Naive B cell (primary cell): ENCODE data around the gene KAZN. TPM values are rescaled to one million over a fixed set of nuclear protein-coding genes. Genes with fewer than 3 reads are reported as not detected.

Experiments used
- ATAC-seq, 2 donors: fragments of 150-1000 bp; cut with Tn5 transposase; 2 replicates each; pipeline ENCODE4 v1.10.0; 2021; ENCODE audit warnings: low read depth in 2 of 2, mild to moderate bottlenecking in 2 of 2, moderate library complexity in 2 of 2
- DNase-seq: peaks from one replicate; pipeline ENCODE4 v3.0.0; 2022
- H3K27ac Mint-ChIP-seq, 6 donors: one replicate each; pipeline ENCODE4 v1.8.0; 2020 to 2022; ENCODE audit warnings: mild to moderate bottlenecking in 6 of 6, mixed read lengths in 6 of 6, moderate library complexity in 5 of 6, inconsistent platforms in 2 of 6
- H3K27me3 Mint-ChIP-seq, 3 donors: one replicate each; pipeline ENCODE4 v1.8.0; 2021 to 2022; ENCODE audit warnings: mixed read lengths in 3 of 3, mild to moderate bottlenecking in 1 of 3
- H3K36me3 Mint-ChIP-seq, 2 donors: one replicate each; pipeline ENCODE4 v1.8.0; 2020 to 2022; ENCODE audit warnings: mixed read lengths in 2 of 2, inconsistent platforms in 1 of 2, mild to moderate bottlenecking in 1 of 2
- H3K4me1 Mint-ChIP-seq, 3 donors: one replicate each; pipeline ENCODE4 v1.8.0; 2020 to 2022; ENCODE audit warnings: mixed read lengths in 3 of 3, inconsistent platforms in 1 of 3, mild to moderate bottlenecking in 1 of 3, moderate library complexity in 1 of 3
- H3K4me3 Mint-ChIP-seq, 8 donors: one replicate each; pipeline ENCODE4 v1.8.0; 2020 to 2022; ENCODE audit warnings: mild to moderate bottlenecking in 8 of 8, mixed read lengths in 8 of 8, moderate library complexity in 8 of 8, inconsistent platforms in 2 of 8
- H3K9me3 Mint-ChIP-seq, 7 donors: one replicate each; pipeline ENCODE4 v1.8.0; 2020 to 2022; ENCODE audit warnings: mixed read lengths in 7 of 7, mild to moderate bottlenecking in 5 of 7, inconsistent platforms in 2 of 7, moderate library complexity in 1 of 7
- polyA plus RNA-seq, 6 donors: library from polyadenylated mRNA; unstranded; fragments of 300-500 nt; fragmentation: Illumina TruSeq; gene quantifications; one replicate each; pipeline ENCODE4 v1.2.3, GENCODE V29; 2021; ENCODE audit warnings: low read depth in 6 of 6

Gene KAZN
- polyA plus RNA-seq, 6 donors from 2014 or later: 0.16 TPM; not detected in 5

DNA sequence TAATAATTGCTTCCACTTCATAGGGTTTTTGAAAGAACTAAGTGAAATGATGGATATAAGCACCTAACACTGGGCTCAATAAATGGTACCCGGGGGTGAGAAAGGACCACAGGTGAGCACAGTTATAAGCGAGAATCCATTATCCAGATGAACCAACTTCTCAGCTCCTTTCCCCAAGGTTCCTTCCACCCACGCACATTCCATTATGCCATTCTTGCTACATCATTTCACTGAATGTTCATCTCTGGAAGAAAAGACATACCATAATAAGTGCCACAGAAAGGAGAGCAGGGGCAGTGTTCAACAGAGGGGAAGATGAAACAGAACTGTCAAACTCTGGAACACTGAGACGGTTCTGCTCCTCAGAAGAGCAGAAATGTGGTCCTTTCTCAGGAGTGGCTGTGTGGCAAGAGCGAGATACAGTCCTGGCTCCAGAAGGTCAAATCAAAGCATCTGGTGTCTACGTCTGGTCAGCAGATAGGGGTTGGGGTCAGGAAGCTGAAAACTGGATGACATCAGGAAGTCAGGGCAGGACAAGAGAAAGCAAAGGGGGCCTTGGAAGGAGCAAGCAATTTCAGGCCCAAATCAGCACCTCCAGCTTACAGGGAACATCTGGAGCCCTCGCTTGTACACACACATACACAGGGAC, 299.6 kb downstream of the KAZN start:
- H3K9me3 Mint-ChIP-seq: peaks cover 0 to 5% (median 0%) of the 10 kb centered on the region in 7 donors
- H3K4me3 Mint-ChIP-seq: no peak overlapping the region
- peaks cover 3 to 31% (median 22%) of the 10 kb centered on the region in 3 donors for H3K27me3 Mint-ChIP-seq
- H3K36me3 Mint-ChIP-seq: no peaks in the 10 kb centered on the region
- H3K27ac Mint-ChIP-seq: no peak overlapping the region
- no peaks in the 10 kb centered on the region for H3K4me1 Mint-ChIP-seq
- no peak for DNase-seq
- no peak for ATAC-seq

- peaks cover 0 to 5% (median 0%) of the 10 kb centered on the region in 7 donors for H3K9me3 Mint-ChIP-seq
- H3K4me3 Mint-ChIP-seq: no peak overlapping the region
- ATAC-seq: no peak
- no peaks in the 10 kb centered on the region for H3K36me3 Mint-ChIP-seq
- peaks cover 0 to 20% (median 16%) of the 10 kb centered on the region in 3 donors for H3K27me3 Mint-ChIP-seq
- no peak for DNase-seq
- peak overlapping the region in 1 of 6 donors; percentile 64 for H3K27ac Mint-ChIP-seq
- H3K4me1 Mint-ChIP-seq: no peaks in the 10 kb centered on the region
These were observed 301.2 kb downstream of the KAZN start for GRCh38 chr1:14899686-14900085.

GRCh38 chr1:14901371-14901954, 303.0 kb downstream of the KAZN start:
- no peak overlapping the region for H3K4me3 Mint-ChIP-seq
- peaks cover 0 to 20% (median 16%) of the 10 kb centered on the region in 3 donors for H3K27me3 Mint-ChIP-seq
- ATAC-seq (no peak), DNase-seq (no peak)
- peaks cover 0 to 5% (median 0%) of the 10 kb centered on the region in 7 donors for H3K9me3 Mint-ChIP-seq
- H3K36me3 Mint-ChIP-seq: no peaks in the 10 kb centered on the region
- H3K27ac Mint-ChIP-seq: no peak overlapping the region
- no peaks in the 10 kb centered on the region for H3K4me1 Mint-ChIP-seq

GRCh38 chr1:14903922-14904321, 305.4 kb downstream of the KAZN start:
- Mint-ChIP-seq H3K27me3 (peaks cover 0 to 28% (median 16%) of the 10 kb centered on the region in 3 donors), H3K9me3 (peaks cover 0 to 3% (median 0%) of the 10 kb centered on the region in 7 donors), H3K36me3 (no peaks in the 10 kb centered on the region), H3K4me1 (no peaks in the 10 kb centered on the region), H3K27ac (no peak overlapping the region), H3K4me3 (no peak overlapping the region)
- no peak for ATAC-seq
- no peak for DNase-seq

DNA sequence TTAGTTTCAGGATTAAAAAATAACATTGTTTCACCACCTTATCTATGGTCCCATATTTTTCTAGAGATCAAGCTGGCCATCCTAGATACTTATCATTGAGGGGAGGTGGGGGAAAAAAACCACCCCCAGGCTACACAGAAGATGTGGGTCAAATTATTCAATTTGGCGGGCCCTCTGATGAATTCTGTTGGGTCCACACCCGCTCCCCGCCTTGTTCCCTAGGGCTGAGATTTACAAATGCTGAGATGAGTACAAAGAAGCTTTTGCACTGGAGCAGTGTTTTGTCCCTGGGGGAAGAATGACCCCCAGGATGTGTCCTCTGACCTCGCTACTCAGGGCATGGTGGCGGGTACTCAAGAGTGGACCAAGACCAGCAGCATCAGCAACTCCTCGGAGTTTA, 308.2 kb downstream of the KAZN start:
- no peak for ATAC-seq
- H3K27ac Mint-ChIP-seq: no peak overlapping the region

DNA sequence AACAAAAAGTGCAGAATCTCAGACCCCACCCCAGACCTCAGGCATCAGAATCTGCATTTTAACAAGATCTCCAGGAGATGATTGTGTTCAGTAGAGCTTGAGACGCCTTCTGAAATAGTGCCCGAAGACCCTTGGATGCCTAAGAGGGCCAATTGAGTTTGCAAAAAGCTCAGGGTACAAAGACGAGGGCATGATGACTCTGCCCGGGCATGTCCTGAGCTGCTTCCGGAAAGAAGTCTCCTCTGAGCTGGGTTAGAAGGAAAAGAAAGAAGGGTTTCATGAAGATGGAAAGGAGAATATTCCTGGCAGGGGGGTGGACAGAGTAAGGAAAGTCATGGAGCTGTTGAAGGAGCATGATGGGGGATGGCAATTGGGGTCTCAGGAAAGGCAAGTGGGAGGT, 308.9 kb downstream of the KAZN start:
- Mint-ChIP-seq H3K36me3 (no peaks in the 10 kb centered on the region), H3K4me1 (no peaks in the 10 kb centered on the region), H3K27ac (no peak overlapping the region), H3K9me3 (peaks cover 0 to 3% (median 0%) of the 10 kb centered on the region in 7 donors), H3K27me3 (peaks cover 0 to 8% (median 5%) of the 10 kb centered on the region in 3 donors), H3K4me3 (no peak overlapping the region)
- no peak for ATAC-seq
- DNase-seq: no peak

More for the DNA sequence above, 308.2 kb downstream of the KAZN start:
- no peak for DNase-seq
- peaks cover 0 to 8% (median 5%) of the 10 kb centered on the region in 3 donors for H3K27me3 Mint-ChIP-seq
- no peaks in the 10 kb centered on the region for H3K4me1 Mint-ChIP-seq
- H3K4me3 Mint-ChIP-seq: no peak overlapping the region
- peaks cover 0 to 3% (median 0%) of the 10 kb centered on the region in 7 donors for H3K9me3 Mint-ChIP-seq
- no peaks in the 10 kb centered on the region for H3K36me3 Mint-ChIP-seq

DNA sequence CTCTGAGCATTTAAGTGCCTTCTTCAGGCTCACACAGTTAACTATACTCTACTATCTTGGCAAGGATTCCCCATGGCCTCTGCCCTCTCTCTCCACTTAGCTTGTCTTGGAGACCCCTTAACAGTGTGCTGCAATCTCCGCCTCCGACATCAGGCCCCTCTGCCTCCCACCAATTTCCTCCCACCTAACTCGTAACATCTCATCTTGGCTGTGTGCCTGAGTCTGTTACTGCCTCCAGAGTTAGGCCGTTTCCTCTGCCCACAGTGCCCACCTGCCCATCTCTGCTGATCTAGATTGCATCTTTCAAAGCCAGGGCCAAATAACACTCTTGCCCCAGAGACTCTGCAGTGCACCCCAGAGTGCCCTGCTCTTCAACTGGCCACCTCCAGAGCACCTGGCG, 310.8 kb downstream of the KAZN start:
- no peaks in the 10 kb centered on the region for H3K4me1 Mint-ChIP-seq

GRCh38 chr1:14909920-14910460, 311.5 kb downstream of the KAZN start:
- no peak overlapping the region for H3K4me3 Mint-ChIP-seq
- H3K36me3 Mint-ChIP-seq: no peaks in the 10 kb centered on the region
- ATAC-seq (no peak), DNase-seq (no peak)
- no peak overlapping the region for H3K27ac Mint-ChIP-seq
- H3K9me3 Mint-ChIP-seq: peaks cover 0 to 3% (median 0%) of the 10 kb centered on the region in 7 donors
- H3K27me3 Mint-ChIP-seq: peaks cover 4 to 8% (median 5%) of the 10 kb centered on the region in 3 donors
- H3K4me1 Mint-ChIP-seq: no peaks in the 10 kb centered on the region

More for the DNA sequence above, 310.8 kb downstream of the KAZN start:
- Mint-ChIP-seq H3K4me3 (no peak overlapping the region), H3K27ac (no peak overlapping the region), H3K9me3 (peaks cover 0 to 3% (median 0%) of the 10 kb centered on the region in 7 donors), H3K27me3 (peaks cover 0 to 8% (median 5%) of the 10 kb centered on the region in 3 donors), H3K36me3 (no peaks in the 10 kb centered on the region)
- DNase-seq: no peak
- ATAC-seq: no peak

GRCh38 chr1:14910984-14911721, 312.7 kb downstream of the KAZN start:
- H3K9me3 Mint-ChIP-seq: peaks cover 0 to 3% (median 0%) of the 10 kb centered on the region in 7 donors
- H3K27me3 Mint-ChIP-seq: peaks cover 4 to 8% (median 5%) of the 10 kb centered on the region in 3 donors
- ATAC-seq (no peak), DNase-seq (no peak)
- no peak overlapping the region for H3K4me3 Mint-ChIP-seq
- H3K27ac Mint-ChIP-seq: peak overlapping the region in 1 of 6 donors; percentile 32
- H3K4me1 Mint-ChIP-seq: no peaks in the 10 kb centered on the region
- no peaks in the 10 kb centered on the region for H3K36me3 Mint-ChIP-seq

DNA sequence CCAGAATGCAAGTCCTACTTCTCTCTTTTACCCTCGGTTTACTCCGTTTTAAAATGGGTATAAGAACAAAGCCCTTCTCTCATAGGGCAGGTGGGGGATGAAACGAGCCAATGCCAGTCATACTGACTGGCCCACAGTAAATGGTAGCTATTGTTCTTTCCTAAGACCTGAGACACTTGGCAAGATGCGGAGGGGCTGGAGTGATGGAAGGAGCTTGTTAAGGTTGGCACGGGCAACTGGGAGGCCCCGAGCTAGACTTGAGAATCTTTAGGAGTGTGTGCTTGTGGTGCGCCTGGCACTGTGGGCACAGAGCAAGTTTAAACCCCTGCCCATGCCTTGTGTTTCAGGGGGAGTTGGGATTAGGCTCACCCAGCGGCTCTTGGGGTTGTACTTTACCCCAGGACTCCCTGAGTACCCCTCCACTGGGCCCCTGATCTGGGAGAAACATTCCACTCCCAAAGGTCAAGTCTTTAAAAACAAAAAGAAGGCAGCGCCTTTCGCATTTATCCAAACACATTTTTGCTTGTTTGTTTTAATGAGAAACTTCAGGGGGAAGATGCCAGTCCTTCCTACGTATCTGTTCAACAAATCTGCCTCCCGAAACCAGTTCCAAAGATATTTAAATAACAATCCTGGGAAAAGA, 314.5 kb downstream of the KAZN start:
- peaks cover 0 to under 1% (median 0%) of the 10 kb centered on the region in 7 donors for H3K9me3 Mint-ChIP-seq
- no peak overlapping the region for H3K4me3 Mint-ChIP-seq
- DNase-seq (no peak), ATAC-seq (no peak)
- H3K27ac Mint-ChIP-seq: no peak overlapping the region
- no peaks in the 10 kb centered on the region for H3K36me3 Mint-ChIP-seq
- no peaks in the 10 kb centered on the region for H3K4me1 Mint-ChIP-seq
- H3K27me3 Mint-ChIP-seq: peaks cover 4 to 6% (median 5%) of the 10 kb centered on the region in 3 donors

GRCh38 chr1:14913482-14914177, 315.1 kb downstream of the KAZN start:
- no peaks in the 10 kb centered on the region for H3K4me1 Mint-ChIP-seq
- no peak overlapping the region for H3K4me3 Mint-ChIP-seq
- H3K9me3 Mint-ChIP-seq: no peaks in the 10 kb centered on the region
- H3K36me3 Mint-ChIP-seq: no peaks in the 10 kb centered on the region
- no peak for ATAC-seq
- H3K27ac Mint-ChIP-seq: peak overlapping the region in 1 of 6 donors; percentile 76
- DNase-seq: no peak
- H3K27me3 Mint-ChIP-seq: peaks cover 4 to 10% (median 6%) of the 10 kb centered on the region in 3 donors

GRCh38 chr1:14914351-14914988, 316.0 kb downstream of the KAZN start:
- Mint-ChIP-seq H3K27me3 (peaks cover 8 to 15% (median 10%) of the 10 kb centered on the region in 3 donors), H3K27ac (no peak overlapping the region), H3K4me3 (no peak overlapping the region), H3K4me1 (no peaks in the 10 kb centered on the region), H3K36me3 (no peaks in the 10 kb centered on the region), H3K9me3 (no peaks in the 10 kb centered on the region)
- DNase-seq (no peak), ATAC-seq (no peak)
